GM10266 (cell line): ENCODE data around the gene AGFG1.

Experiments used
- DNase-seq: peaks from one replicate; pipeline ENCODE4 v3.0.0; 2012; ENCODE audit errors: extremely low spot score
- TF ChIP-seq, protein P1 (sequence below): IDR thresholded peaks from 2 replicates; pipeline ENCODE4 v1.5.1; 2012; ENCODE audit warnings: mild to moderate bottlenecking, low read depth; ENCODE audit not compliant: control insufficient read depth, insufficient read depth; ENCODE audit errors: missing control alignments

The AGFG1 gene

GRCh38 chr2:227461811-227462461, 10.0 kb upstream of the AGFG1 start:
- no peak for DNase-seq
- TF ChIP-seq, protein P1, sequence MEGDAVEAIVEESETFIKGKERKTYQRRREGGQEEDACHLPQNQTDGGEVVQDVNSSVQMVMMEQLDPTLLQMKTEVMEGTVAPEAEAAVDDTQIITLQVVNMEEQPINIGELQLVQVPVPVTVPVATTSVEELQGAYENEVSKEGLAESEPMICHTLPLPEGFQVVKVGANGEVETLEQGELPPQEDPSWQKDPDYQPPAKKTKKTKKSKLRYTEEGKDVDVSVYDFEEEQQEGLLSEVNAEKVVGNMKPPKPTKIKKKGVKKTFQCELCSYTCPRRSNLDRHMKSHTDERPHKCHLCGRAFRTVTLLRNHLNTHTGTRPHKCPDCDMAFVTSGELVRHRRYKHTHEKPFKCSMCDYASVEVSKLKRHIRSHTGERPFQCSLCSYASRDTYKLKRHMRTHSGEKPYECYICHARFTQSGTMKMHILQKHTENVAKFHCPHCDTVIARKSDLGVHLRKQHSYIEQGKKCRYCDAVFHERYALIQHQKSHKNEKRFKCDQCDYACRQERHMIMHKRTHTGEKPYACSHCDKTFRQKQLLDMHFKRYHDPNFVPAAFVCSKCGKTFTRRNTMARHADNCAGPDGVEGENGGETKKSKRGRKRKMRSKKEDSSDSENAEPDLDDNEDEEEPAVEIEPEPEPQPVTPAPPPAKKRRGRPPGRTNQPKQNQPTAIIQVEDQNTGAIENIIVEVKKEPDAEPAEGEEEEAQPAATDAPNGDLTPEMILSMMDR: no peak

GRCh38 chr2:227462462-227462951, 9.4 kb upstream of the AGFG1 start:
- peak; percentile 52 for DNase-seq
- TF ChIP-seq, protein P1: no peak

GRCh38 chr2:227462972-227463931, 8.7 kb upstream of the AGFG1 start:
- TF ChIP-seq, protein P1: no peak
- DNase-seq: peak; percentile 48

- no peak for DNase-seq
- TF ChIP-seq, protein P1: no peak
Measured at GRCh38 chr2:227464361-227464760, 7.6 kb upstream of the AGFG1 start.

DNA sequence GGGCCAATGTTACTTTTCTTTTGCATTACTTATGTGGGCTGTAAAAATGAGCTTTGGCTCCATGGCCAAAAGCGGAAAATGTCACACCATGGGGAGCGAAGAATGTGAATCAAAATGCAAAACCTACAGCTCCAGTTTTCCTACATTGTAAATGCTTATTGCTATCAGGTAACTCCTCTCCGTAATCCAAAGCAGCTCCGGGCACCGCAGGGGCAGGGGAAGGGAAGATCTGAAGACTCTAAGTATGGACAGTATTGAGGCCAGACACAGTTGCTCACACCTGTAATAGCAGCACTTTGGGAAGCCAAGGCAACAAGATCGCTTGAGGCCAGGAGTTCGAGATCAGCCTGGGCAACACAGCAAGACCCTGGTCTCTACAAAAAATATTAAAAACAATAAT, 7.1 kb upstream of the AGFG1 start:
- TF ChIP-seq, protein P1: no peak
- no peak for DNase-seq

DNA sequence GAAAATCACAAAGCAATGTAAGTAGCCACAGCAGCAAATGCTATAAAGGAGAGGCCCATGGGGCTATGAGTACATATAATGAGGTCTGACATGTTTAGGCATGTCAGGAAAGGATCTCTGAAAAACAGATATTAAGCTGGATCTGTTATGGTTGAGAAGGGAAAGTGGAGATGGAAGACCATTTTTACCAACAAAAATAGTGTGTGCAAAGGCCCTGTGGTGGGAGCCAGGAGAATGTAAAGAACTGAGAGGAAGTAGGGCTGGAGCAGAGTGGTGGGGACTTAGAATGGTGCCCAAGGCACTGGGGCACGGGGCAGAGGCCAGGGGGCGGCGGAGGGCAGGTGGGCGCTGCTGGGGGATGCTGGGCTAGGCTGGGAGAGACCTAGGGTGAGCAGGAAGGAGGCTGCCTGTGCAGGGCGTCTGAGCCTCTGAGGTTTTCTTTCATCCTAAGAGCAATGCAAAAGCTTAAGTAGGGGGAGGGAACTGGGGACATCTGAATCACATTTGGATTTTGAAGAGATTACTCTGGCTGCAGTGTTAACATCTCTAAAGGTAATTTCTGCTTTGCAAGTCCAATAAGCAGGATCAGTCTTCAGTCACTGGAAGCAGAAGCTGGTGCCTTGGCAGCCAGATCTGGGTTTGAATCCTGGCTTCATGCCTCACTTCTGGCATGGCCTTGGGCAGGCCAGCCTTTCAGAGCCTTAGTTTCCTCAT, 4.9 kb upstream of the AGFG1 start:
- TF ChIP-seq, protein P1: no peak
- no peak for DNase-seq
